Esophagus muscularis mucosa (tissue), 4 donors: Measurements from ENCODE around the gene ADCK1. TPM values are rescaled to one million over a fixed set of nuclear protein-coding genes. Genes with fewer than 3 reads are reported as not detected.

Experiments used
- DNase-seq: peaks from one replicate; pipeline ENCODE4 v3.0.0-alpha.2; 2017; ENCODE audit errors: extremely low spot score
- H3K27ac ChIP-seq, 4 donors: fragments of 200-600 bp; sonication (generic); replicated peaks in 1 of 4; 1 replicate in 3 of 4; 2 replicates in 1 of 4; pipeline ENCODE4 v1.5.1; 2016 to 2019; ENCODE audit warnings: mild to moderate bottlenecking in 1 of 4
- H3K27me3 ChIP-seq, 4 donors: fragments of 200-600 bp; sonication (generic); one replicate each; pipeline versions ENCODE4 v1.5.1 to v1.6.0; 2016 to 2019
- H3K36me3 ChIP-seq, 4 donors: fragments of 200-600 bp; sonication (generic); one replicate each; pipeline ENCODE4 v1.5.1; 2016 to 2019
- H3K4me1 ChIP-seq, 4 donors: fragments of 200-600 bp; sonication (generic); one replicate each; pipeline ENCODE4 v1.5.1; 2016 to 2019
- H3K4me3 ChIP-seq, 4 donors: fragments of 200-600 bp; sonication (generic); 1 replicate in 2 of 4; 2 replicates in 2 of 4; pipeline ENCODE4 v1.5.1; 2016 to 2019; ENCODE audit warnings: mild to moderate bottlenecking in 4 of 4, moderate library complexity in 1 of 4
- H3K9me3 ChIP-seq, 4 donors: fragments of 200-600 bp; sonication (generic); 1 replicate in 3 of 4; 2 replicates in 1 of 4; pipeline ENCODE4 v1.5.1; 2016 to 2019
- EP300 ChIP-seq: sonication (generic); formaldehyde crosslinking; IDR thresholded peaks from one replicate; pipeline ENCODE4 v1.6.1; 2017; ENCODE audit warnings: antibody characterized with exemption
- POLR2A ChIP-seq: fragments of 450-650 bp; IDR thresholded peaks from one replicate; pipeline ENCODE4 v1.6.1; 2017; ENCODE audit warnings: antibody characterized with exemption, moderate library complexity, mild to moderate bottlenecking, low read depth
- POLR2AphosphoS5 ChIP-seq, 2 donors: sonication (generic); formaldehyde crosslinking; IDR thresholded peaks; one replicate each; pipeline ENCODE4 v1.6.1; 2017; ENCODE audit warnings: antibody characterized with exemption in 2 of 2
- WGBS: methylation state at CpG from one replicate; pipeline ENCODE4 v1.1.5; 2018; 5-methylcytosine and 5-hydroxymethylcytosine counted together
- intact Hi-C: fragments of 100-400 bp; cut with DNase I; formaldehyde crosslinking; loops from one replicate; pipeline ENCODE4 v1.15.1; 2023
- total RNA-seq, 4 donors: library from RNA; depleted of rRNA; stranded (reverse); fragments of >200 nt; gene quantifications; one replicate each; pipeline versions ENCODE4 v1.1.0 to v1.2.1, GENCODE V29; 2016
- TF ChIP-seq, protein P1 (sequence below), 3 experiments: fragments of 200-600 bp in 2 of 3; fragments of 450-650 bp in 1 of 3; sonication (generic) in 2 of 3; IDR thresholded peaks; one replicate each; pipeline ENCODE4 v1.5.1; 2017 to 2019; ENCODE audit warnings: antibody characterized with exemption in 3 of 3, mild to moderate bottlenecking in 2 of 3, moderate library complexity in 1 of 3

Gene ADCK1
- total RNA-seq, 4 donors from 2014 or later = 5.0 to 7.2 (median 5.7) TPM

DNA sequence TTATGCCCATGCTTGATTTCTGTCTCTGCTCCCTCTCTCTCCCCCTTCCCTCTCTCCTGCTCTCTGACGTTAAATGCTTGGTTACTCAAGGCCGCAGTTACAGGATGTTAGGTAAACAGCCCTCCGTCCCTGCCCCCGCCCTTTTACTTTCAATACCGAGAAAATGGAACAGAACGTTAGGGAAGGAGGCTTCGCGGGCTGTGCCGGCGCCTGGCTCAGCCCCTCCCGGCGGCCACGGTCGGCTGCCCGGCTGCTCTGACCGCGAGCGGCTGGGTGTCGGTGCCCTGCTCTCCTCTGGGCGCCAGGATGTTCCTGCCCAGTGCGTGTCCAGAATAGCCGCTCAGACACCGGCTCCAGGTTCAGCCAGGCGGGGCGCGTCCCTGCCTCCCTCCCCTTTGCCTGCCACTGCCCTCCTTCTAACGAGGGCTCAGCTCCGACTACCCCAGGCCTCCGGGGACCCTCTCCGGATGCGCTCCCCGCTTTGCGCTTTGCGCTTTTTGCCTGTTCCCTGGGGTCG lies 166.1 kb downstream of the ADCK1 start:
- H3K27ac ChIP-seq = no peak overlapping the region
- H3K9me3 ChIP-seq = no peaks in the 10 kb centered on the region
- TF ChIP-seq POLR2AphosphoS5 (IDR thresholded peaks at IDR 0.05) (no peak), EP300 (no peak), POLR2A (no peak)
- TF ChIP-seq, protein P1, sequence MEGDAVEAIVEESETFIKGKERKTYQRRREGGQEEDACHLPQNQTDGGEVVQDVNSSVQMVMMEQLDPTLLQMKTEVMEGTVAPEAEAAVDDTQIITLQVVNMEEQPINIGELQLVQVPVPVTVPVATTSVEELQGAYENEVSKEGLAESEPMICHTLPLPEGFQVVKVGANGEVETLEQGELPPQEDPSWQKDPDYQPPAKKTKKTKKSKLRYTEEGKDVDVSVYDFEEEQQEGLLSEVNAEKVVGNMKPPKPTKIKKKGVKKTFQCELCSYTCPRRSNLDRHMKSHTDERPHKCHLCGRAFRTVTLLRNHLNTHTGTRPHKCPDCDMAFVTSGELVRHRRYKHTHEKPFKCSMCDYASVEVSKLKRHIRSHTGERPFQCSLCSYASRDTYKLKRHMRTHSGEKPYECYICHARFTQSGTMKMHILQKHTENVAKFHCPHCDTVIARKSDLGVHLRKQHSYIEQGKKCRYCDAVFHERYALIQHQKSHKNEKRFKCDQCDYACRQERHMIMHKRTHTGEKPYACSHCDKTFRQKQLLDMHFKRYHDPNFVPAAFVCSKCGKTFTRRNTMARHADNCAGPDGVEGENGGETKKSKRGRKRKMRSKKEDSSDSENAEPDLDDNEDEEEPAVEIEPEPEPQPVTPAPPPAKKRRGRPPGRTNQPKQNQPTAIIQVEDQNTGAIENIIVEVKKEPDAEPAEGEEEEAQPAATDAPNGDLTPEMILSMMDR (IDR thresholded peaks at IDR 0.05) = no peak
- no peak for DNase-seq
- H3K36me3 ChIP-seq = no peaks in the 10 kb centered on the region
- peak overlapping the region; percentile 33 to 47 (median 36) for H3K4me3 ChIP-seq
- H3K4me1 ChIP-seq = peaks cover 0 to 7% (median 6%) of the 10 kb centered on the region in 4 donors
- intact Hi-C loops = no loop called here
- H3K27me3 ChIP-seq = peaks cover 0 to 45% (median 5%) of the 10 kb centered on the region in 4 donors
- 4% methylated on average over 13 of the region's 35 CpGs for WGBS

DNA sequence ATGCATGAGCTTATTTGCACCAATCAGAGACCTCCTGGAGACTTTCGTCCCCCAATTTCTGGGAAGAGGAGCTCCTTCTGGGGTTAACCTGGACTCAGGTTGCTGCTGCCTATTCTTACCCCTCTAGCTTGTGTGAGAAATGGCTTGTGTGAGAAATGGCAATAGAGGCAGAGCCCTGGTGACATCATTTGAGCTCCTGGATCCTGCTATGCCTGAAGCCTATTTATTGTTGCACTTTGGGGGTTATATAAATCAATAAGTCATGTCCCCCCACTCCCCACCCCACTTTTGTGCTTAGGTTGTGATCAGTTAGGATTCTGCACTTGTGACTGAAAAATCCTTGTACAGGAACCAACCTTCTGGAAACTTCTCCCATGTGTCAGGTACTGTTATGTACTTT lies 167.2 kb downstream of the ADCK1 start:
- H3K4me1 ChIP-seq = peaks cover 0 to 7% (median 6%) of the 10 kb centered on the region in 4 donors
- no peaks in the 10 kb centered on the region for H3K36me3 ChIP-seq
- intact Hi-C loops = no loop called here
- WGBS = 67% methylated on average over 1 of the region's 1 CpG
- TF ChIP-seq POLR2AphosphoS5 (IDR thresholded peaks at IDR 0.05) = no peak
- no peak for TF ChIP-seq EP300
- TF ChIP-seq, protein P1 (IDR thresholded peaks at IDR 0.05) = no peak
- no peak for TF ChIP-seq POLR2A
- no peak overlapping the region for H3K27ac ChIP-seq
- H3K4me3 ChIP-seq = no peak overlapping the region
- DNase-seq = no peak
- H3K27me3 ChIP-seq = peaks cover 0 to 45% (median 5%) of the 10 kb centered on the region in 4 donors
- H3K9me3 ChIP-seq = no peaks in the 10 kb centered on the region

DNA sequence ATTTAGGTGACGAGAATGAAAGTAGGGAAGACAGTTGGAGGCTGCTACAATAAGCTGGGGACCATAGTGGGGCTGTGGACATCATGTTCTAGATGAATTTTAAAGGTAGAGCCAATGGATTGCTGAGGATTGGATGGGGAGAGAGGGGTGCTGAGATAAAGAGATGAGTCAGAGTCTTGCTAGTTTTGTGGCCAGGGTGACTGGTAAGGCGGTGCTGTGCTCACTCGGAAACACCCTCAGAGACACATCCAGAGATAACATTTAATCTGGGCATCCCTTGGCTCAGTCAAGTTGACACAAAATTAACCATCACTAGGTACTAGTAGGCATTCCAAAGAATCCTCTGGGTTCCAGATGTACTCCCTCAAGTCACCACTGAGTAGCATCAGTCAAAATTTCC lies 170.7 kb downstream of the ADCK1 start:
- no peak for TF ChIP-seq POLR2AphosphoS5 (IDR thresholded peaks at IDR 0.05)
- TF ChIP-seq POLR2A = no peak
- TF ChIP-seq, protein P1 (IDR thresholded peaks at IDR 0.05) = no peak
- TF ChIP-seq EP300 = no peak
- no peak for DNase-seq
- WGBS = 83% methylated on average over 3 of the region's 3 CpGs
- peaks cover 0 to 28% (median 5%) of the 10 kb centered on the region in 4 donors for H3K27me3 ChIP-seq
- H3K4me1 ChIP-seq = peaks cover 0 to 6% (median 6%) of the 10 kb centered on the region in 4 donors
- intact Hi-C loops = no loop called here
- H3K9me3 ChIP-seq = no peaks in the 10 kb centered on the region
- H3K27ac ChIP-seq = no peak overlapping the region
- no peaks in the 10 kb centered on the region for H3K36me3 ChIP-seq
- no peak overlapping the region for H3K4me3 ChIP-seq

DNA sequence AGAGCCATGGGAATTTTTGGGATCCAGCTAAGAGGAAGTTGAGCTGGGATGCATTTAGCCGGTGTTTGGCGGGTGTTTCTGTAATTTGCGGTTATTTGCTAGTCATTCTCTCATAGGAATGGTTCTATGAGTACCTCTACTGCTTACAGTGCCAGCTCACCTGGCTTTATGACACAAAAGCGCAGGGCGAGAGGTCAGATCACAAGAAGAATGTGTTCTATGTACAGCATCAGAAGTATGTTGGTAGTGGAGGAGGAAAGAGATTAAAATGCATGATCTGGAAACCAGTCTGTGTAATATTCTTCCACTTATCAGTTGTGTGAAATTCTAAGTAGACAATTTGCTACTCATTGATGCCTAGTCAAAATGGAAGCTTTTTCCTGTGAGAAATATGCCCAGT lies 173.3 kb downstream of the ADCK1 start:
- H3K36me3 ChIP-seq = no peaks in the 10 kb centered on the region
- DNase-seq = no peak
- H3K4me3 ChIP-seq = no peak overlapping the region
- H3K9me3 ChIP-seq = no peaks in the 10 kb centered on the region
- TF ChIP-seq EP300 = no peak
- no peak for TF ChIP-seq POLR2AphosphoS5 (IDR thresholded peaks at IDR 0.05)
- TF ChIP-seq POLR2A = no peak
- TF ChIP-seq, protein P1 (IDR thresholded peaks at IDR 0.05) = no peak
- H3K4me1 ChIP-seq = no peaks in the 10 kb centered on the region
- H3K27me3 ChIP-seq = peaks cover 0 to 9% (median 0%) of the 10 kb centered on the region in 4 donors
- 96% methylated on average over 5 of the region's 5 CpGs for WGBS
- intact Hi-C loops = no loop called here
- no peak overlapping the region for H3K27ac ChIP-seq

DNA sequence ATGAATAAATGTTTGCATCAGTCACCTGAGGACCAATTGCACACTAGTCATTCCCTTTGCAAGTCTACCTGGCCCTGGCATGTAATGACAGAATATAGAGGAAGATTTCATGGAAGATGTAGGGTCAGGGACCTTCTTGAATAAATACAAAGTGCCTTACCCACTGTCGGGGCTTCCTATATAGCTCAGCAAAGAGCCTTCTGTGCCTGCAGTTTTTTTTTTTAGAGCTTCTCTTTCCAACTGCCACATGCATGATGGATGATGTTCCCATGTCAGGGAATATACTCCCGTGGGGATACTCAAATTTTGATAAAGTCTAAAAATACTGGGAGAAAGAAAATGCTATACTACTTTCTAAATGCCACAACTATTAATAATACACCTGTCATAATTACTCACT lies 176.7 kb downstream of the ADCK1 start:
- no peaks in the 10 kb centered on the region for H3K9me3 ChIP-seq
- H3K4me1 ChIP-seq = peaks cover 4 to 9% (median 8%) of the 10 kb centered on the region in 4 donors
- peaks cover 0 to 37% (median 0%) of the 10 kb centered on the region in 4 donors for H3K27me3 ChIP-seq
- H3K36me3 ChIP-seq = no peaks in the 10 kb centered on the region
- no peak for TF ChIP-seq EP300
- TF ChIP-seq, protein P1 (IDR thresholded peaks at IDR 0.05) = no peak
- no peak for DNase-seq
- H3K27ac ChIP-seq = no peak overlapping the region
- WGBS = 41% methylated on average over 2 of the region's 2 CpGs
- intact Hi-C loops = no loop called here
- H3K4me3 ChIP-seq = no peak overlapping the region
